Stimulated activated CD4-positive, alpha-beta T cell treated with anti-CD3 and anti-CD28 coated beads, Interleukin-4, amount 100 ng/mL, for 24 hours (primary cell): ENCODE measurements around the gene ZBTB32.

ENCODE experiments used
- DNase-seq: peaks from one replicate; pipeline ENCODE4 v3.0.0-alpha.2; 2020

Gene ZBTB32

DNA sequence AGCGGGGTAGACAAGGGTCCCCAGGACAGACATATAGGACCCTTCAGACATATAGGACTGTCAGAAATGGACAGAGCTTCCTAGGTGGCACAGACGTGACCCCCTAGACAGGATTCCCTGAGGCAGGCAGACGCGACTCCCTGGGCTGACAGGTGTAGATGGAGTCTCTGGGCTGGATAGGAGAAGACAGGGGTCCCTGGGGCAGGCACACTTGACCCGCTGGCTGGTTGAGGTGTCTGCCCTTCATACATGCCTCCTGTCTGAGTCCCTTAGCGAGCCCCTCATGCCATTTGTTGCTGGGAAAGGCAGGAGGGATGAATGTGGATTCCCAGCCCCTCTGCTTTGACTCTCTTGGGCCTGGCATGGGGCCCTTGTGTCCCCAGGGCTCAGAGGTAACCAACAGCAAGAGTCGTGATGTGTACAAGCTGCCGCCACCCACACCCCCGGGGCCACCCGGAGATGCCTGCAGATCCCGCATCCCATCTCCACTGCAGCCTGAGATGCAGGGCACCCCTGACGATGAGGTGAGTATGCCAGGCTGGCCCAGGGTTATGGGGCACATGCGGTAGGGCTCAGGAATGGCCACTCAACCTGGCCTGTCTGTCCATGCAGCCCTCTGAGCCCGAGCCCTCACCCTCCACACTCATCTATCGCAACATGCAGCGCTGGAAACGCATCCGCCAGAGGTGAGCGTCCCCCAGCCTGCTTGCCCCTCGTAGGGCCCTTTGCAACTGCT lies 49.4 kb downstream of the ZBTB32 start:
- DNase-seq = no peak

- DNase-seq = no peak
Measured at GRCh38 chr19:35754370-35755130, 50.2 kb downstream of the ZBTB32 start.

DNA sequence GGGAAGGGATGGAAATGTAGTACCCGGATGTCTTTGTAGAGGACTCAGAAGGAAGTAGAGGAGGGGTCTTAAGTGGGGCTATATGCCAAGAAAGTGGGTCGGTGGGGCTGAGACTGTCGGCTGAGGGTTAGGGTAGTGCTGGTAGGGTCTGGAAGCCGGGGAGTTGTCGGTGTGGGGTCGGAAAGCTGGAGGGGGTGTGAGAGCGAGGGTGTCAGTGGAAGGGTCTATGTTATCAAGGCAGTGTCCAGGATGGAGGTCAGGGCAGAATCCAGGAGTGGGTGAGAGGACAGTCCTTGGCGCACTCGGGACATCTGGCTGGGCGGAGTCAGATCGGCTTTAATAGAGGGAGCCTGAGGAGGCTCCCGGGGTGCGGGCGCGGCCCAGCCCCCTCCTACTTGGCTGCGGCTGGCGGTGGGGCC lies 50.8 kb downstream of the ZBTB32 start:
- no peak for DNase-seq

DNA sequence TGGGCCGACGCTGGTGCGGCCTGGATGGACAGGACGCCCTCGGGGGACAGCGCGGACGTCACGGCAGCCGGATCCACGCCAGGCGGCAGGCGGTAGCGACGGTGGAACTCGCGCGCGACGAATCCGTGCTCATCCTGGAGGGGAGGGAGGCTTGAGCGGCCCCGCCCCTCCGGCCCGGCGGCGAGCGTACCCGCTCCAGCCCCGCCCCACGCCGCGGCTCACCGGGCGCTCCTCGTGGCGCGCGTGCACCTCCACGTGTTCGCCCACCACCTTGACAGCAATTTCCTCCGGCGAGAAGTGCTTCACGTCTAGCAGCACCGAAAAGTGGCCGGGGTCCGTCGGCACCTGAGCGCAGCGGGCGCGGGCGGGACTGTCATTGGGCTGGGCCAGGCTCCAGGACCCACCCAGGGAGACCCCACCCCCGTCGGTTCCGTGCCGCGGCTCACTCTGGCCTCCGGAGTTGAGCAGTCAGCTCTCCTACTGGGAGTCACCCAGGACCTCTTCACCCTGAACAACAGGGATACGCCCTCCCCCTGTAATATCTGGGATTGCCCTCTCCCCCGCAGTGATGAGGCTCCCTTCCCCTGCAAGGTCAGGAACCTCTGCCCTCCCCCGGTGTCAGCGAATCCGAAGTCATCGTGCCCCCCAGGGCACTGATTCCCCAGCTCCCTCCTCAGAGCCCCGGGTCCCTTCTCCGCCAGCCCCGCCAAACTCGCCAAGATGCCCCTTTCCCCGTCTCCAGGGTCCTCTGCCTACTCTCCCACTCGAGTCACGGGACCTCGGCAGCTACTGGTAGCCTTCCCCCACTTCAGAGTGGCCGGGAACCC lies 51.4 kb downstream of the ZBTB32 start:
- DNase-seq = peak; percentile 55

- no peak for DNase-seq
Measured at GRCh38 chr19:35756377-35757230, 52.2 kb downstream of the ZBTB32 start, which contains the start of gene HSPB6. HSPB6 (minus strand) TSS chr19:35757029; CDS start chr19:35757008, 21 bp downstream.

DNA sequence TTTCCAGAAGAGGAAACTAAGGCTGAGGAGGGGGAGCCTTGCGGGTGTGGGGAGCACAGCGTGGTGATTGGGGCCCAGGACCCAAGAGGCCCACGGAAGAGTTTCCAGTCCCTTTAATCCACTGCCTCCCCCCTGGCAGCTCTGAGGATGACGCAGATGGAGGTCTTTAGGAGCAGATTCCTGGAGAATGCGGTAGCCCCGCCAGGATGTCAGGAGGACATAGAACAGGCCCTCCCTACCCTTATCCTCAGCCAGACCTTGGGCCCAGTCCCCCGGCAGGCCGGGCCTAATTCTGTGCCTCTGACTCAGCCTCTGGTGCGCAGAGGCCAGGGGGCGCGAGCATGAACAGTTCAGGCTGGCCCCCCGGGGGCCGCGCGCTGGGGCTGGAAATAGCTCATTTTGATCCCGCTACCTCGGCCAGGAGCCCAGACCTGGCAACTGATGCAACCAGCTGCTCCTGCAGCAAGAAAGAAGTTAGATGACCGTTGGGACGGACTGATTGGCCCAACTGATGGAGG lies 52.9 kb downstream of the ZBTB32 start:
- DNase-seq = no peak

DNA sequence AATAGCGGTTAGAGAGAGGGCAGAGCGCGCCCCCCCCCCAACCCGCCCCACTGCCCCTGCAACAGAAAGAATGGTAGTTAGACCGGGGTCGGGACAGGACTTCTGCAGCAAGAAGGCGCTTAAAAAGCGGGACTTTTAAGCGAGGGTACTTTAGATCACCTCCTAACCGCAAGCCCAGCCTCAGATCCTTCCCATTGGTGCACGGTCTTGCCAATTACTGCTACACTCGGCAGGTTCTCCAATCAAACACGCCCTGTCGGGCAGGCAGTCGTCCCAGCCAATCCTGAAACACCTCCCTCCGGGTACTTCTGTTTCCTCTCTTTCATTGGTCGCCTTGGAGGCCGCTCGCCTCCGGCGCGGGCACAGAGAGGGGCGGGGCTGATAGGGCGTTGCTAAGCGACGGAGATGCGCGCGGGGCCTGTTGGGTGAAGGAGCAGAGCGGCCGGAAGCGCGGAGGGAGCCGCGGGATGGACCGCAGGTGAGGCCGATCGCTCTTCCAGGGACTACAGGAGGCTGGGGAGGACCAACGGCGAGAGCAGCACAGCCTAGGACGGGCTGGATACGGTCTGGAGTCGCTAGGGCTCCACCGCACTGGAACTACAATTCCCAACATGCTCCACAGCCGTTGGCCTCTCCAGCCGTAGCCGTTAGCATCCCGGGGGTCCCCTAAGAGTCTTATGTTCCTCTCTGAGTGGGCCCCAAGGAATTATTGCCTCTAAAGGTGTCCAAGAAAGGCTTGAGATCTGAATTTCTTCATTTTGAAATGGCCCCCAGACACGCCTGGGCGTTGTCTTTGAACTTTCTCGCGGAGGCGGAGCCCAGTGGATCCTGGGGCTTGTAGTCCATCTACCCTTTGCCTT lies 53.6 kb downstream of the ZBTB32 start, which contains the start of gene PROSER3:
Gene PROSER3 (plus strand): TSS at position 428 of the 860 bp plus-strand sequence. CDS start 40 bp downstream, at position 468.
- DNase-seq = peak; percentile 98

DNA sequence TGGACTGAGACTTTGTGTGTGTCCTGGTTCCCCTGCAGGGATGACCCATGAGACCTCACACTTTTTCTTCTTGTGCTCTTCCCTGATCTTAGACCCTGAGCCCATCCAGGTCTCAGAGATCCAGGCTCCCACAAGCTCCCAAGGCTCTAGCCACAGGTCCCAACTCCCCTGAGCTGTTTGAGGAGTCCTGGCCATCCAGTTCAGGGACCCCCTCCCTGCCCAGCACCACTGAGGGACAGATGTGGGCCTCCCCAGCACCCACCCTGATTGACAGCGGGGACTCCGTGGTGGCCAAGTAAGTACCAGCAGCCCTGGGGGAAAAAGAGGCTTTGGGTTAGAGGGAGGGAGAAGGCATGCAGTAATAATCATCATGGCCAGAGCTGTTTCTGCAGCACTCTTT lies 55.3 kb downstream of the ZBTB32 start:
- no peak for DNase-seq

- no peak for DNase-seq
Measured at GRCh38 chr19:35760711-35761349, 56.5 kb downstream of the ZBTB32 start.

- no peak for DNase-seq
Measured at GRCh38 chr19:35764432-35765315, 60.3 kb downstream of the ZBTB32 start.
